Measurements from ENCODE around the gene MCM6.

The MCM6 gene

DNA sequence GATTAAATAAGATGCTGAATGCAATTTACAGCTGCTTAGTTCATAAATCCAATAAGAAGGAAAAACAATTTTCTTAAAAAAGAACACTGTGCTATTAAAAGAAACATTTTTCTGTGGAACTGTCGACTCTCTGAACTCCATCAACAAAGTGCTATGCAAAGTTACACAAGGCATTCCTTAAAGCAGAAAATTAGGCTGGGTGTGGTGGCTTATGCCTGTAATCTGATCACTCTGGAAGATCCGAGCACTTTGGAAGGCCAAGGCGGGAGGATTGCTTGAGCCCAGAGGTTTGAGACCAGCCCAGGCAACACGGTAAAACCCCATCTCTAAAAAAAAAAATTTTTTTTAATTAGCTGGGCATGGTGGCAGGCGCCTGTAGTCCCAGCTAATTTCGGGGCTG lies 13.0 kb downstream of the MCM6 start:
- no peak for DNase-seq (ENCODE audit: low read depth, low spot score)

DNA sequence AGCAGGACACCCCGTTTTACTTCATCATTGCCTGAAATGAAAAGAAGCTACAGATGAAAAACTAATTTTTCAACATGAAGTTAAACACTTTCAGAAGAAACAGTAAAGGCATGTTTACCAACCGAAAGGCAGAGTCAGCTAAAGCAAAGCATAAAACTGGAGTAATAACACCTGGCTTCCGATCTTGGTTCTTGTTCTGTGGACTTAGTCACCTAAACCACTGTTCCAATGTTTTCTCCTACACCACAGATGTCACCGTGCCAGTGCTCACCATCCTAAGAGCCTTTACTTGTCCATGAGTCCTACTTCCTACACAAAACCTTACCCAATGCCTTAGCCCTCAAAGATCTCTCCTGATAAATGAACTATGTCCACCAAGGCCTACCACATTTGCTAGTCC lies 13.5 kb downstream of the MCM6 start:
- DNase-seq (ENCODE audit: low read depth, low spot score), result no peak

DNA sequence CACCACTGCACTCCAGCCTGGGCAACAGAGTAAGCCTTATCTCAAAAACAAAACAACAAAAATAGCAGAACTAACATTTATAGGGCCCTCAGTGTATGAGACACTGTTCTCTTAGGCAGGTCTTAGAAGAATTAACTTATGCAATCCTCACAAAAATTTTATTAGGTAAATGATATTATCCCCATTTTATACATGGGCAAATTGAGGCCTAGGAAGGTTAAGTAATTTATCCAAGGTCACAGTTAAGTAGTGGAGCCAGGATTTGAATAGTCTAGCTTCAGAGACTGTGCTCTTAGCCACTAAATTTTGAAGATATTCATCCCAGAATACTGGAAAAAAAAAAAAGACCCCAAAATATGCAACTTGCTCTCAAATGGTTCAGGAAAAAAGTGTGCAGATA lies 22.8 kb downstream of the MCM6 start:
- DNase-seq (ENCODE audit: low read depth, low spot score), result no peak

DNA sequence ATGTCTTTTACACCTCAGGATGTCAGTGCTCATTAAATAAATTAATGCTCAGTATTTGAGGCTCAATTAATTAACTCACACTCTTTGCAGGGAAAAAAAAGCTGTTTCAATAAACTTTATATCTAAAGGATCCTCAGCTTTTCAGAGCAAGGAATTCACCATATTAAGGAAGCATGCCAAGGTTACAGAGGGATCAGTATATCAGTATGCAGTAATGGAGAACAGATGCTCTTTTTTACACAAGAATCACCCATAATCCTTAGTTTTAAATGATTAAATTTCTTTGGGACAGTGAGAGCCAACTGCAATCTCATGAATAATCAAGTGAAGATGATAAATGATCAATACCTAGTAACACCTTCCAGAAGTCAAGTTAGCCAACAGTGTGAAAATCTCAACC lies 24.4 kb downstream of the MCM6 start:
- no peak for DNase-seq (ENCODE audit: low read depth, low spot score)

DNA sequence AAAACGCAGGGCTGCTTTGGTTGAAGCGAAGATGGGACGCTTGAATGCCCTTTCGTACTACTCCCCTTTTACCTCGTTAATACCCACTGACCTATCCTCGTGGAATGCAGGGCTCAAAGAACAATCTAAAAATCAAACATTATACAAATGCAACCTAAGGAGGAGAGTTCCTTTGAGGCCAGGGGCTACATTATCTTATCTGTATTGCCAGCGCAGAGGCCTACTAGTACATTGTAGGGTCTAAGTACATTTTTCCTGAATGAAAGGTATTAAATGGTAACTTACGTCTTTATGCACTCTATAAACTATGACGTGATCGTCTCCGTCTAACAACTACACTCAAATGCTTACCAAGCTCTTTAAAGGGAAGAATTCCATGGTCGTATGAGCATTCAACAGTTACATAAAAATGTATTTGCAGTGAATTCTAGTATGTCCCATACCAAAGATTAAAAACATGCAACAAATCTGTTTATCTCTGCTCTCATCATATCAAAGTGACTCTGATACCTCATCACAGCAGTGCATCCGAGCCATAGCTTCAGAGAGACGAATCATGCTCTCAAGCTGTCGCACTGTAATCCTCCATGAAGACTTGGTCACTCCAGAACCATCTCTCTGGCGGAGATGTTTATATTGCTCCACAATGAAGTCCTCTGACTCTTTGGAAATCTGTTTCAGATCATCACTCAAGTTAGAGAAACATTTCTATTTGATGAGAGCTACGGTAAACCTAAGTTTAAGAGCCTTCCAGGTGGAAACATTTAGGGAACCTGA lies 25.2 kb downstream of the MCM6 start:
- no peak for DNase-seq (ENCODE audit: low read depth, low spot score)

DNA sequence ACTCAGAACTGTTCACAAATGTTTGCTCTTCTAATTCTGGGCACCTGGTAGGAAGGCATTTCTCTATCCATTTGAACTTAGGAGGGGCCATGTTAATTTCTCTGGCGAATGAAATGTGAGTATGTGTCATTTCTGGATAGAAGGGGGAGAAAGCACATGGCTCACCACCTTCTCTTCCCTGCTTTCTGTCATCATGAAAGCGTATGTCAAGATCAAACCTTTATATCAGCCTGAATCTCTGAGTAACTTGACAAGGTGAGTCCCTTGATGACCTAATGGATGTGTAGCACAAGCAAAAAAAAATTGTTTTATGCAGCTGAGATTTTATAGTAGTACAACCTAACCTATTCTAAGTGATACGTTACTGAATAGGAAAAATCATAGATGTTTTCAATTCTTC lies 27.2 kb downstream of the MCM6 start:
- no peak for DNase-seq (ENCODE audit: low read depth, low spot score)

DNA sequence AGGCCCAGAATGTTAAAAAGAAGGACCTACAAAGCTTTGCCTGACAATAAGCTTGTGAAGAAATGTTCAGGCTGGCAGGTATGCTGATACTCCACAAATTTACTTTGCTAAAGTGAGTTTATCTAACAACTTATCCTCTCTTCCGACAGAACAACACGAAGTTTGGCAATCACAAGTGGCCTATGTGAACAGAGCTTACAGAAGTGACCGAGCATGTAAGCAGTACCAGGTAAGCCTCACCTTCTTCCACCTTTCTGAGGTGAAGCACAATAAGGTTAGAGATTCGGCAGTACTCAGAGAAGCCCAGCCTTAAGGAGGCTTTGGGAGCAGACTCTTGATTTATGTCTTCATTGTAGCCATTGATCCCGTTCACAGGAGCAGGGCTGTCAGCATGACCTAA lies 30.2 kb downstream of the MCM6 start:
- DNase-seq (ENCODE audit: low read depth, low spot score), result no peak

DNA sequence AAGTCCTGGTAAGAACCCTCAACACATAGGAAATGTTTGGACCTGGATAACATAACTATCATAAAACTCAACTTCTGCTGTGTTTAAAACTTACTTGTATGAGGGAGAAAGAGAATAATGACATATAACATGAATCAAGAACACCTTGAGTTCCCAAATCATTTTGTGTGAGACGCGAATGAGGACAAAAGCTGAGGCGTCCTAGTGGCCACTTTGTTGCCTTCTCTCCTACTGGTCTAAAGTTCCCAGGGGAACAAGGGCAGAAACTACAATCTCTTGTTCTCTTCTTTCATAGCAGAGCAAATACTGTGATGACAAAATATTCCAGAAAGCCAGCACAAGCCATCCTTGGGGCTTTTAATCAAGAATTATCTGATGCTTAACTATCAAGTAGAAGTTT lies 31.0 kb downstream of the MCM6 start:
- no peak for DNase-seq (ENCODE audit: low read depth, low spot score)

DNA sequence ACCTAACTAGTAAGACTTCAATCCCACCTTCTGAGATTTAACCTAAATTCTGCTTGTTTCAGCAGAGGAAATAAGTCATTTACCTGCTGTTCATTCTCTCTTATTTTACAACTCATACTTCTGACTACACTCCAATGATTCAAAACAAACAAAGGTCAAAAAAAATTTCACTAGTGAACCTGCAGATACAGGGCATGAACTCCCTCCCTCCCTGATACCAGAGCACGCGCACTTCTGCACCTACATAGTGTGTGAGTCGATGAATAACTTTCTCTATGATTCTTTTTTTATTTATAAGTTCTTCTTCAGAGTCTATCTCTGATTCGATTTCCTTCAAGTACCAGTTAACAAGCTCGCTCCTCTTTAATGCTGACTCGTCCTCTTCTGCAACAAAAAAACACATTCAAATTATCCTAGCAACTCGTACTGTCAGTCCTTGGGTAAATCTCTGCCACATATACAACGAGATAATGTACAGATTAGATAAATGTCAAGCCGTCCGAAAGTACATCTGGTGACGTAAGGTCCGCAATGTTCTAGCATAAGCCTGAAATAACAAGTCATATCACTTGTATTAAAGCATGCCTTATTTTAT lies 31.8 kb downstream of the MCM6 start:
- no peak for DNase-seq (ENCODE audit: low read depth, low spot score)

DNA sequence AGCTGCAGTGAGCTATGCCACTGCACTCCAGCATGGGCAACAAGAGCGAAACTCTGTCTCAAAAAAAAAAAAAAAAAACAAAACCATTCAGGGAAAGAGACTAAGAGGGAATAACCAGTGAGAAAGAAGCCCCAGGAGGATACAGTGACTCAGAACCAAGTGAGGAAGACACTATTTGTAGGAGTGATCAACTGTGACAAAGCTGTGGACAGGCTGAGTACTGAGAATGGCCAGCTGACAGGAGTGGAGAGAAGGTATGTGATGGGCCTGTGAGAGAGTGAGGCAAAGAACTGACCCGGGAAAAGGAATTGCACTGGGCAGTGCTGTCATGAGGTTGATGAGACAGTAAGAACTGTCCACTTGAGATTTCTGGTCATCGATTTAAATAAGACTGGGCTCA lies 32.6 kb downstream of the MCM6 start:
- DNase-seq (ENCODE audit: low read depth, low spot score), result no peak

DNA sequence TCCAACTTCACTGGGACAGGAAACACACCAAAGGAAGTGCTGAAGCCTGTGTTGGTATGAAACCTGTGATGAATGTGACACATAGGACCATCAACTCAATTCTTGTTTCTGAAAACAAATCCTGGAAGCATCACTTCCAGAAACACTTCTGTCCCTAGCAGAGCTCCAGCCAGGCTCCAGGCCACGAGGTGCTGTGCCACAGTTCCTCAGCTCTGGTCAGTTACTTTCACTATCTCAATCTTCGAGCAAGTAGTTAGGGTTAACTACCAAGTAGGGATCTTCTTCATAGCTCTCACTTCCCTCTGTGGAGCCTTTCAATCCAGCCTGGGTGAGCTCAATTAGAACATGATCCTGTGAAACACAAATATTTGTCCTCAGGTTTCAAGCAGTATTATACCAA lies 35.6 kb downstream of the MCM6 start:
- DNase-seq (ENCODE audit: low read depth, low spot score), result peak; percentile 17

DNA sequence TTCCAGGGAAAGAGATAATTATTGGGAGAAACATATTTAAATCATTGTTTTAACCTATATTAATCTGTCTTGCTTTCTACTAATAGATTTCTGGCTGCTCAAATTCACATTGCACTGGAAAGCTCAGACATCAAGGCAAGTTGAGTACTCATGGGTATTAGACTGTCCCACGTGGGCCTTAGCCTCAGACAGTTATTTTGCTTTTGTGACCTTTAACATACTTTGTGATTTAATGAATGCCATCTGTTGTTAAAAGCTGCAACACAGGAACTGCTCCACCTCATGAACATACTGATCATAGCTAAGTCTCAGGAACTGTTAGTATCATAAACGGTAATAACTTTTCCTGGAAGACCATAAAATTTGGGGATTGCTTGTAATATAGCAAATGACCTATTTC lies 36.5 kb downstream of the MCM6 start:
- DNase-seq (ENCODE audit: low read depth, low spot score), result peak; percentile 78

DNA sequence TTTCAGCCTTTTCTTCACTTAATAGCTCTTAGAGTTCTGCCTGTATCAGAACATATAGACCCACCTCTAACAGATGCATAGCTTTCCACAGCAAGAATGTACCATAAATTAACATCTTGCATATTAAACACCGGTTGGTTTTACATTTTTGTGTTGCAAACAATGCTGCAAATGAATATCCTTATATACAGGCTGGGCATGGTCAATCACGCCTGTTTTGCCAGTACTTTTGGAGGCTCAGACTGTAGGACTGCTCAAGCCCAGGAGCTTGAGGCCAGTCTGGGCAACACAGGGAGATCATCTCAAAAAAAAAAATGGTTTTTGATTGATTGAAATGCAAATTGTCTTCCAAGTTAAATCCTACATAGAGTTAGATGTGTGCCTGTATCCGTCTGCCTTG lies 37.7 kb downstream of the MCM6 start:
- no peak for DNase-seq (ENCODE audit: low read depth, low spot score)

DNA sequence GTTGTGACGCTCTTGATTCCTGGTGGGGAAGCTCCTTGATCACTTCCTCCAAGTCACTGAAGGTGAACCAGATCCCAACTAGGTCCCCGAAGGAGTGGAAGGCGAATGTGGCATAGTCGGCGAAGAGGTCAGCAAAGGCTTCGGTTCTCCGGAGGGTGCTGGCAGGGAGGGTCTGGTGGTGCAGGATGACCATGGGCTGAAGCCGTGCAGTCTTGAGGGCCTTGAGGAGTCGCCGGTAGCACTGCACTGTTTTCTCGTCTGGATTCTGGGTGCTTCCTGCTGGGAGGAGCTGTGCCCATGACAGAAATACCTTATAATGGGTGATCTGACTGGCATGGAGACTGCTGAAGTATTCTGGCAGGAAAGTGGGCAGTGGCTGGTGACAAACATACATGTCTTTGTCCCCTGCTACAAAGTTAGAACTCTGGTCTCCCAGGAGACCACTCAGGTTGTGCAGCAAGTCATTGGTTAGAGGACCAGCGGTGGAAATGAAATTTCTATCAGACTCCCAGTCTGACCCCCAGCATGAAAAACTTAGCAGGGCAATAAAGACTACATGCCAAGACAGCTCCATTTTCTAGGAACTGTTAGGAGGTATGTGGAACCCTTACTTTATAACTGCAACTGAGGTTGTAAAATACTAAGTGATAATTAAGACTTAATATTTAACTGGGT lies 39.5 kb downstream of the MCM6 start, which contains the start of gene LCT:
LCT (minus strand) TSS at position 589 of the 675 bp plus-strand sequence; CDS start at position 574, 15 bp downstream.
- no peak for DNase-seq (ENCODE audit: low read depth, low spot score)

DNA sequence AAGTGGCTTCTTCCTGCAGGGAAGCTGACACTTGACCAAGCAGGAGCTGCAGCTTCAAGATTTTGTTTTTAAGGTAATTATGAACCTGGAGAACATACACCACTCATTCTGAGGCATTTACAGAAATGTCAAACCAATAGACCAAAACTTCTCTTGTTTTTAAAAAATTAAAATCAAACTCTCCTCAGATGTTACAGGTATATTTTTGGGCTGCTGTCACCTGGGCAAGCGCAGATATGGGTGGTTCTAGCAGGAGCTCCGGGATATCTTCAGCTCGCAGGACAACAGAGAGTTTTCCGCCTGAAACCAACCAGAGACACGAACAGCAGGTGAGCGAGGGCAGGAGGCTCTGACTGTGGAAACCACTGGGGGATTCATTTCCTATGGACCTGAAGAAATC lies 43.4 kb downstream of the MCM6 start:
- DNase-seq (ENCODE audit: low read depth, low spot score), result no peak

DNA sequence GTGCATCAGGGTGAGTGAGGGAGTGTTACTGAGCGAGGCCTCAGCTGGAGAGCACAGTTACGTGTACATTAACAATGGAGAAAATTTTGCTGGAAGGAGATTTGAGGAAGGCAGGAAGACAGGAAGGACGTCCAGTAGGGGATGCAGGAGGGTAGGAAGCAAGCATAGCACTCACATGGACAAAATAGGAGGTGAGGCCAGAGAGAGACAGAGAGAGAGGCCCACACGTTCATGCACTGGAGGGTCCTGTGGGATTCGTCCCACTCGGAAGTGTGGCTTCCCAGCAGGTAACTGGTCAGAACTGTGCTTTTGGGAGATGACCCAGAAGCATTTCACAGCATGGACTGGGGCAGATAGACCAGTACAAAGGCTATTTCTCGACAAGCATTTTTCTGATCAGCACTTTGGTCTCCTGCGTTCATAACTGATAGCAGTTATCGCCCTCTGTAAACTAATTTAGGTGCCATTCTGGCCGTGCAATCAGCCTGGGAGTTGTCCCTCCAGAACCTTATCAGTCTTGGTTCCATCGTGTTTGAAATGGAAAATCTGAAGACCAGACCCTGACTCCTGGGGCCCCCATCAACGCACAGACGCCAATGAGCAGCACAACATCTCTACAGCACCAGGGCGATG lies 44.9 kb downstream of the MCM6 start:
- no peak for DNase-seq (ENCODE audit: low read depth, low spot score)

DNA sequence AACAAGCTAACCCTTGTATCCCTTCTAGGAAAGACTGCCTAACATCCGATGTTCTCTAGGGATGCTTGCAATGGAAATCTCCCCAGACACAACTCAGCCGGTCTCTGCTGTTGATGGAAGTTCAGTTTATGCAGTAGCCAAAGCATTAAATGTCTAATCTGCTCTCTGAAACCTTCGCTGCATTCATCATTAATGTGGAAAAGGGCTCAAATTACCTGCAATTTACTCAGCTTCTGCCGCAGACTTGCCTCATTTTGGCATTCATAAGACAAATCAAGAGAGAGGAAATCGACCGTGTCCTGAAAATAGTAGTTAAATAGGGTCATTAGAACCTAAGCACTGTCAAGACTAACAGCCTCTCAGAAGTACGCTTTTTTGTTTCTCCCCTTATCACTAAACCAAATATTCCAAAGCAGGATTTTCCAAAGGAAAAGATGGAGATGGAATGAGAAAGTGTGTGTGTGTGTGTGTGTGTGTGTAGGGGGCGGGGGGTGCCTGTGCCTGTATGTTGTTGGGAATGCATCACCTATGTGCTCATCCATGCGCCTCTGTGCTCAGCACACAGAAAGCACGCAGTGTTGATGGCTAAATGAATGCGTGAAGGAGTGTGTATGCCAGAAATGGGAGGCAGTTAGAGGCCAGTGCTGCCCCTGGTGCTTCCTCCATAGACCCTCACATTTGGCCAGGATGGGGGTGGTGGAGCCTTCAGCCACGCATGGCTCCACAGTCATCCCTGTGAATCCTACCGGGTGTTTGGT lies 46.7 kb downstream of the MCM6 start:
- no peak for DNase-seq (ENCODE audit: low read depth, low spot score)

DNA sequence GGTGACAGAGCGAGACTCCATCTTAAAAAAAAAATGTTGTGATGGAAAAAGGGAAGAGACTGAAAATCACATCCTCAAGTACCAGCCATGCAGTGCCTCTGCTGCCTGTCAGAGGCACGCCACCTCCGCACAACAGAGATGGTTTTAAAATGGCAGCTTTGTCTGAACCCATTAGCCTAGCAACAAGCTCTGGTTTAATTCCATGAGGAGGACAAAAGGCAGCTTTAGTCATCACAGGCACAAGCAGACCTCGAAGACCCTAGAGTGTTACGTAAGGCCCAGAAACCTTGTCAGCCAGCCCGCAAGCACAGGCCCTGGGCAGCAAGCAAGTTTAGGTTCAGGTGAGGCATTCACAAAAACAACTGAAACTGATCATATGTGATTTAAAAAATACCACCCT lies 49.7 kb downstream of the MCM6 start:
- no peak for DNase-seq (ENCODE audit: low read depth, low spot score)

DNA sequence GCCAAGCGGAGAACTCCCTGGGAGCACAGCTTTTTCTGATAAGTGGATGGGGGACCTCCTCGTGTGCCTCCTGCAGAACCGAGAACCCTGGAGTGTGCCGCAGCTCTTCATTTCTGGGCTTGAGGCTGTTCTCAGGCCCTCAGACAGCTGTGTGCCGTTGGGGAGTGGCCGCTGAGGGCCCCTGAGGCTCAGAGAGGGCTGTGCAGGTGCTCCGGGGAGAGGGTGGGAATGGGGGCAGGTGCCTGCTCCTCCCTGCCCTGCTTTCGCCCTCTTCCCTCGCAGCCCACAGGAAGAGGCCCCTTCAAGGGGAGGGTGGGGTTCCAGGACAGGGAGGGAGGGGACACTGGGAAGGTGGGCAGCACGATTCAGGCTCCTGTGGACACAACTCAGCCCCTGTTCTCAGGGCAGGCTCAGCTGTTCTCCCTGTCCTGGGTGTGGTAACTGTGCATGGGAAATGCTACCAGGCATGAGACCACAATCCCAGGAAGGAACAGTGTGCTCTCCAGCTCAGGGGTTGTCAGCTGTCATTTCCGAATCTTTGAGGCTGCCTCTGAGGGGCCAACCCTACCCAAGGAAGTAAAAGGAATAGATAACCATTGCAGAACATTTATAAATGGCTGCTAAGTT lies 50.6 kb downstream of the MCM6 start:
- no peak for DNase-seq (ENCODE audit: low read depth, low spot score)

DNA sequence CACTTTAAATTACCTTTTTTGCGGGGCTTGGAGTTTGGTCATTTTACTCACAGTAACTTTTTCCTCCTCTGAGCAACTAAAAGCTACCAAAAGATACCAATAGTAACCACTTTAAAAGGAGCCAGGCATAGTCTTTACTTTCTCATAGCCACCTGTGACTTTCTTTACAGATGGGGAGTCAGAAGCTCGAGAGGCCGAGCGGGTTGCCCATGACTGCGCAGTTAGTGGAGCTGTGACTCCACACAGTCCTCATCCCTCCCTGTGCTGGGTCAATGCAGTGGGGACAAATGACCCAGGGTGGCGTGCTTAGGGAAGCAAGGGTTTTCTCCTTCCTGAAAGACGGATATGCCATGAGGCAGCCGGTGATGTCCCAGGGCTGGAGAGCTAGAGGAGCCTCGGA lies 51.1 kb downstream of the MCM6 start:
- DNase-seq (ENCODE audit: low read depth, low spot score), result no peak

DNA sequence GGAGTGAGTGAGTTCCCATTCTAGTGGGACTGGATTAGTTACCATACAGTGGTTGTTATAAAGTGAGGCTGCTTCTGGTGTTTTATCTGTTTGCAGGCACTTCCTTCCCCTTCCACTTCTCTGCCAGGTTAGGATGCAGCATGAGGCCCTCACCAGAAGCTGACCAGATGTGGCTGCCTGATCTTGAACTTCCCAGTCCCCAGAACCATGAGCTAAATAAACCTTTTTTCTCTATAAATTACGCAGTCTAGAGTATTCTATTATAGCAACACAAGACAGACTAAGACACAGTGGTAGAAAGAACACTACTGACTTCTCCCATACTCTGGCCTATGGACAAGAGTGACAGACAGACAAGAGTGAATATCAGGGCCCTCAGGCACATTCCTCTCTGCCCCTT lies 53.4 kb downstream of the MCM6 start:
- DNase-seq (ENCODE audit: low read depth, low spot score), result no peak
